SK-N-SH treated with all-trans-retinoic acid at 6 μM for 48 hours (cell line): ENCODE data around the gene EFL1.

ENCODE experiments used
- ATAC-seq: fragments of 200-7000 bp; cut with Tn5 transposase; 3 replicates; pipeline ENCODE4 v1.9.1; 2020; ENCODE audit warnings: mild to moderate bottlenecking, moderate library complexity
- ARNTL ChIP-seq: fragments of 450-650 bp; formaldehyde crosslinking; IDR thresholded peaks from 2 replicates; pipeline ENCODE4 v1.5.0; 2020; ENCODE audit warnings: low read depth, mild to moderate bottlenecking, moderate library complexity, borderline replicate concordance
- BACH2 ChIP-seq: fragments of 250-450 bp; sonication (Bioruptor Pico); IDR thresholded peaks from 2 replicates; pipeline ENCODE4 v1.9.0; 2021; ENCODE audit warnings: mild to moderate bottlenecking, borderline replicate concordance
- CSDC2 ChIP-seq: fragments of 250-450 bp; sonication (Bioruptor Pico); IDR thresholded peaks from 2 replicates; pipeline ENCODE4 v1.5.0; 2020; ENCODE audit warnings: mild to moderate bottlenecking, moderate library complexity
- ESRRG ChIP-seq: fragments of 250-450 bp; sonication (Bioruptor Pico); IDR thresholded peaks from 2 replicates; pipeline ENCODE4 v1.6.1; 2021; ENCODE audit warnings: mild to moderate bottlenecking
- GLIS3 ChIP-seq: fragments of 250-450 bp; sonication (Bioruptor Pico); IDR thresholded peaks from 2 replicates; pipeline ENCODE4 v1.5.0; 2020; ENCODE audit warnings: mild to moderate bottlenecking, moderate library complexity
- ISL1 ChIP-seq: fragments of 250-450 bp; sonication (Bioruptor Pico); IDR thresholded peaks from 2 replicates; pipeline ENCODE4 v2.1.2; 2022; ENCODE audit warnings: mild to moderate bottlenecking, moderate library complexity
- OSR1 ChIP-seq: fragments of 250-450 bp; sonication (Bioruptor Pico); IDR thresholded peaks from 2 replicates; pipeline ENCODE4 v1.8.0; 2022; ENCODE audit warnings: moderate library complexity, mild to moderate bottlenecking, inconsistent platforms
- PPARA ChIP-seq: fragments of 250-450 bp; sonication (Bioruptor Pico); IDR thresholded peaks from 2 replicates; pipeline ENCODE4 v1.5.0; 2020; ENCODE audit warnings: mild to moderate bottlenecking, borderline replicate concordance
- RARB ChIP-seq: fragments of 250-450 bp; sonication (Bioruptor Pico); IDR thresholded peaks from 2 replicates; pipeline ENCODE4 v1.8.0; 2021; ENCODE audit warnings: mild to moderate bottlenecking, moderate library complexity
- ZFP3 ChIP-seq: fragments of 250-450 bp; sonication (Bioruptor Pico); IDR thresholded peaks from 2 replicates; pipeline ENCODE4 v1.5.0; 2020; ENCODE audit warnings: mild to moderate bottlenecking, moderate library complexity
- ZFP30 ChIP-seq: fragments of 450-650 bp; formaldehyde crosslinking; IDR thresholded peaks from 2 replicates; pipeline ENCODE4 v1.5.0; 2022; ENCODE audit warnings: mild to moderate bottlenecking, moderate library complexity
- ZNF565 ChIP-seq: fragments of 450-650 bp; formaldehyde crosslinking; conservative IDR thresholded peaks from 2 replicates; pipeline ENCODE4 v1.5.0; 2020; ENCODE audit warnings: low read depth, mild to moderate bottlenecking, moderate library complexity
- ZNF70 ChIP-seq: fragments of 450-650 bp; formaldehyde crosslinking; IDR thresholded peaks from 2 replicates; pipeline ENCODE4 v1.5.0; 2020; ENCODE audit warnings: mild to moderate bottlenecking, moderate library complexity
- TF ChIP-seq, protein P1 (sequence below): fragments of 250-450 bp; sonication (Bioruptor Pico); IDR thresholded peaks from 2 replicates; pipeline ENCODE4 v1.5.0; 2020; ENCODE audit warnings: mild to moderate bottlenecking, moderate library complexity
- TF ChIP-seq, protein P2 (sequence below): fragments of 250-450 bp; sonication (Bioruptor Pico); IDR thresholded peaks from 2 replicates; pipeline ENCODE4 v1.5.1; 2020; ENCODE audit warnings: low read depth, mild to moderate bottlenecking, moderate library complexity
- TF ChIP-seq, protein P3 (sequence below): fragments of 250-450 bp; sonication (Bioruptor Pico); IDR thresholded peaks from 2 replicates; pipeline ENCODE4 v1.8.0; 2020; ENCODE audit warnings: mild to moderate bottlenecking, moderate library complexity, borderline replicate concordance
- TF ChIP-seq, protein P4 (sequence below): fragments of 250-450 bp; sonication (Bioruptor Pico); IDR thresholded peaks from 2 replicates; pipeline ENCODE4 v1.8.0; 2021; ENCODE audit warnings: low read depth, mild to moderate bottlenecking, moderate library complexity, borderline replicate concordance

Gene EFL1

DNA sequence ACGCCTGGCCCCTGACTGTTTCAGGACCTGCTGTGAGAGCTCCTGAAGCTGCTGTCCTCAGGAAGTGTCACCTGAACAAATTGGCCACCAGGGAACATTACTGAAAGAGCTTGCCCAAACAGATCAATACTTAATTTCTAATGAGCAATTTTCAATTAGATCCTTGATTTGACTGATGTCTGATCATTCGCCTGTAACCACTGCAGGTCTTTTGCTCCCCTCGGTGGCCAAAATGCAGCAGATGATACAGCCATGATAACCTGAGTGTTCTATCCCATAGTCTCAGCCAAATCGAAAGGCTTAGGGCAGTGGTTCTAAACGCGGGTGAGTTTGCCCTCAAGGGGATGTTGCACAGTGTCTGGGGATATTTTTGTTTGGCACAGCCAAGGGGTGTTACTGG lies 159.1 kb downstream of the EFL1 start (continued):
- TF ChIP-seq, protein P1, sequence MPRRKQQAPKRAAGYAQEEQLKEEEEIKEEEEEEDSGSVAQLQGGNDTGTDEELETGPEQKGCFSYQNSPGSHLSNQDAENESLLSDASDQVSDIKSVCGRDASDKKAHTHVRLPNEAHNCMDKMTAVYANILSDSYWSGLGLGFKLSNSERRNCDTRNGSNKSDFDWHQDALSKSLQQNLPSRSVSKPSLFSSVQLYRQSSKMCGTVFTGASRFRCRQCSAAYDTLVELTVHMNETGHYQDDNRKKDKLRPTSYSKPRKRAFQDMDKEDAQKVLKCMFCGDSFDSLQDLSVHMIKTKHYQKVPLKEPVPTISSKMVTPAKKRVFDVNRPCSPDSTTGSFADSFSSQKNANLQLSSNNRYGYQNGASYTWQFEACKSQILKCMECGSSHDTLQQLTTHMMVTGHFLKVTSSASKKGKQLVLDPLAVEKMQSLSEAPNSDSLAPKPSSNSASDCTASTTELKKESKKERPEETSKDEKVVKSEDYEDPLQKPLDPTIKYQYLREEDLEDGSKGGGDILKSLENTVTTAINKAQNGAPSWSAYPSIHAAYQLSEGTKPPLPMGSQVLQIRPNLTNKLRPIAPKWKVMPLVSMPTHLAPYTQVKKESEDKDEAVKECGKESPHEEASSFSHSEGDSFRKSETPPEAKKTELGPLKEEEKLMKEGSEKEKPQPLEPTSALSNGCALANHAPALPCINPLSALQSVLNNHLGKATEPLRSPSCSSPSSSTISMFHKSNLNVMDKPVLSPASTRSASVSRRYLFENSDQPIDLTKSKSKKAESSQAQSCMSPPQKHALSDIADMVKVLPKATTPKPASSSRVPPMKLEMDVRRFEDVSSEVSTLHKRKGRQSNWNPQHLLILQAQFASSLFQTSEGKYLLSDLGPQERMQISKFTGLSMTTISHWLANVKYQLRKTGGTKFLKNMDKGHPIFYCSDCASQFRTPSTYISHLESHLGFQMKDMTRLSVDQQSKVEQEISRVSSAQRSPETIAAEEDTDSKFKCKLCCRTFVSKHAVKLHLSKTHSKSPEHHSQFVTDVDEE (CRISPR knock-in tag), result no peak
- TF ChIP-seq OSR1 (CRISPR knock-in tag), result no peak

DNA sequence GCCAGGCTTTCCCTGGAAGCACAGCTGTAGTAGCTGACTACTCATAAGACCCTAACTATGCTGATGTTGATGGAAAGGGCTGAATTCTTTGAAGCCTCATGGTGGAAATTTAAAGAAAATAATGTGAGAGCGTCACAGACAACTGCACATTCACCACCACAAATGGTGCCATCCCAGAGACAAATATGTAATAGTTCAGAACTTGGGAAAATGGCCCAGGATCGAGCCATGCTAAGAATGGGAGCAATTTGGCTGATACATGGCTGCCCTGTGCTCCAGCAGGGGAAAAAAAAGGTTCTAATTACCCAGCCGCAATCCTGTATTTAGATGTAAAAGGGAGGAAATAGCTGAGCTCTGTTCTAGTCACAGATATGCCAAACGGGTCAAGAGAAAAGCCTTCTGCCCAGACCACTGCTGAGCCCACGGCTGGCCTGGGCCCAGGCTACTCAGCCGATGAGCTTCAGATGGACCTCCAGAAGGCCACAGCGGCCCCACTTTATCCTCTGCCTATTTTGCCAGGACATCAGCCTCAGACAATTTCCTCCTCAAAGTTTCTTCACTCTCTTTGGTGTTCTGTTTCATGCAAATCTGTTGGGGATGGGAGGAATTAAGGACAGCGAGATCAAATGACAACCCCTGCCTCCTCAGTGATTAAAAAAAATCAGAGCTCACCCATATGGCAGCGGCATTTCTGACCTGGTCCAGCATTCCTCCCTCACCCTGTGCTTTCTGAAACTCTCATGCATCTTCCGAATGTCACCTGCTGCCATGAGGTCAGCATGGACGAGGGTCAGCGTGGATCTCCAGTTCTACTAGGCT lies 162.2 kb downstream of the EFL1 start:
- TF ChIP-seq, protein P2, sequence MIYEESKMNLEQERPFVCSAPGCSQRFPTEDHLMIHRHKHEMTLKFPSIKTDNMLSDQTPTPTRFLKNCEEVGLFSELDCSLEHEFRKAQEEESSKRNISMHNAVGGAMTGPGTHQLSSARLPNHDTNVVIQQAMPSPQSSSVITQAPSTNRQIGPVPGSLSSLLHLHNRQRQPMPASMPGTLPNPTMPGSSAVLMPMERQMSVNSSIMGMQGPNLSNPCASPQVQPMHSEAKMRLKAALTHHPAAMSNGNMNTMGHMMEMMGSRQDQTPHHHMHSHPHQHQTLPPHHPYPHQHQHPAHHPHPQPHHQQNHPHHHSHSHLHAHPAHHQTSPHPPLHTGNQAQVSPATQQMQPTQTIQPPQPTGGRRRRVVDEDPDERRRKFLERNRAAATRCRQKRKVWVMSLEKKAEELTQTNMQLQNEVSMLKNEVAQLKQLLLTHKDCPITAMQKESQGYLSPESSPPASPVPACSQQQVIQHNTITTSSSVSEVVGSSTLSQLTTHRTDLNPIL (CRISPR knock-in tag), result no peak
- TF ChIP-seq, all 23 proteins: peak for 0
- no peak; the same call in 2 of the 3 replicates for ATAC-seq

DNA sequence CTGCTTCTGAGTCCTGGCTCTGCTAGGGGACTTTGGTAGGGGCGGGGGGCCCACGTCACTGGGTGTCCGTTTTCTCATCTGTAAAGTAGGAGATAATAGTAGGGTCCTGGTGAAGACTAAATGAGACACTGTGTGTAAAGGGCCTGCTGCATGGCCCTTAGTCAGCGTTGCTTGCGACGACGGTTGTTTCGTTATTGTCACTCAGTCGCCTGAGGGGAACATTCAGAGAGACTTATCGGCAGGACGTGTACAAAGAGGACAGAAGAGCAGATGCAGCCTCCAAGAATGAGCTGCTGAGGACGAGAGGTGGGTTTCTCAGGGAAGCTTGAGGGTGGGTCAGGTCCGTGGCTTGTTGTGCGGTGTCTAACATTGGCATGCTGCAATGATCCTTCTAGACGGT lies 163.9 kb downstream of the EFL1 start:
- no peak for ATAC-seq
- TF ChIP-seq BACH2 (no peak), ZNF565 (no peak), ZFP30 (no peak), ESRRG (CRISPR knock-in tag) (no peak), CSDC2 (CRISPR knock-in tag) (no peak), ZNF70 (CRISPR knock-in tag) (no peak), ISL1 (no peak), PPARA (no peak)
- TF ChIP-seq, protein P2 (CRISPR knock-in tag), result no peak
- TF ChIP-seq, protein P3, sequence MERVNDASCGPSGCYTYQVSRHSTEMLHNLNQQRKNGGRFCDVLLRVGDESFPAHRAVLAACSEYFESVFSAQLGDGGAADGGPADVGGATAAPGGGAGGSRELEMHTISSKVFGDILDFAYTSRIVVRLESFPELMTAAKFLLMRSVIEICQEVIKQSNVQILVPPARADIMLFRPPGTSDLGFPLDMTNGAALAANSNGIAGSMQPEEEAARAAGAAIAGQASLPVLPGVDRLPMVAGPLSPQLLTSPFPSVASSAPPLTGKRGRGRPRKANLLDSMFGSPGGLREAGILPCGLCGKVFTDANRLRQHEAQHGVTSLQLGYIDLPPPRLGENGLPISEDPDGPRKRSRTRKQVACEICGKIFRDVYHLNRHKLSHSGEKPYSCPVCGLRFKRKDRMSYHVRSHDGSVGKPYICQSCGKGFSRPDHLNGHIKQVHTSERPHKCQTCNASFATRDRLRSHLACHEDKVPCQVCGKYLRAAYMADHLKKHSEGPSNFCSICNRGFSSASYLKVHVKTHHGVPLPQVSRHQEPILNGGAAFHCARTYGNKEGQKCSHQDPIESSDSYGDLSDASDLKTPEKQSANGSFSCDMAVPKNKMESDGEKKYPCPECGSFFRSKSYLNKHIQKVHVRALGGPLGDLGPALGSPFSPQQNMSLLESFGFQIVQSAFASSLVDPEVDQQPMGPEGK, result no peak
- TF ChIP-seq, protein P4, sequence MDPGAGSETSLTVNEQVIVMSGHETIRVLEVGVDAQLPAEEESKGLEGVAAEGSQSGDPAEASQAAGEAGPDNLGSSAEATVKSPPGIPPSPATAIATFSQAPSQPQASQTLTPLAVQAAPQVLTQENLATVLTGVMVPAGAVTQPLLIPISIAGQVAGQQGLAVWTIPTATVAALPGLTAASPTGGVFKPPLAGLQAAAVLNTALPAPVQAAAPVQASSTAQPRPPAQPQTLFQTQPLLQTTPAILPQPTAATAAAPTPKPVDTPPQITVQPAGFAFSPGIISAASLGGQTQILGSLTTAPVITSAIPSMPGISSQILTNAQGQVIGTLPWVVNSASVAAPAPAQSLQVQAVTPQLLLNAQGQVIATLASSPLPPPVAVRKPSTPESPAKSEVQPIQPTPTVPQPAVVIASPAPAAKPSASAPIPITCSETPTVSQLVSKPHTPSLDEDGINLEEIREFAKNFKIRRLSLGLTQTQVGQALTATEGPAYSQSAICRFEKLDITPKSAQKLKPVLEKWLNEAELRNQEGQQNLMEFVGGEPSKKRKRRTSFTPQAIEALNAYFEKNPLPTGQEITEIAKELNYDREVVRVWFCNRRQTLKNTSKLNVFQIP (CRISPR knock-in tag), result no peak

DNA sequence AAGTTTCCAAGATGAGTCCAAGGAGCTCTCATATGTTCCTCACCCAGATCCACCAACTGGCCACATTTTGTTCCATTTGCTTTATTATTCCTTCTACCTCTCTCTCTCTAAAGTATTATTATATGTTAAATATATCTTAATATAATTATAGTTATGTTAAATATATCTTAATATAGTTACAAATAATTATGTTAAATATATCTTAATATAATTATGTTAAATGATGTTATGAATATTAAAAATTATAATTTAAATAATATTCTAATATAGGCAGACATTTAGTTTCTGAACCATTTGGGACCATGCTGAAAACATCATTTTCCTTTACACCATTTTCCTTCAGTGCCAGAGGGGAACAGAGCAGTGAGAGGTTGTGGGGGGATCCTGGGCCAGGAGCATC lies 166.7 kb downstream of the EFL1 start:
- ATAC-seq, result no peak
- no peak for TF ChIP-seq ESRRG (CRISPR knock-in tag)
- no peak for TF ChIP-seq ARNTL (CRISPR knock-in tag)
- TF ChIP-seq ZFP3 (CRISPR knock-in tag), result no peak
- TF ChIP-seq ZNF70 (CRISPR knock-in tag), result no peak
- TF ChIP-seq GLIS3 (CRISPR knock-in tag), result no peak
- TF ChIP-seq, protein P1 (CRISPR knock-in tag), result no peak
- TF ChIP-seq, protein P2 (CRISPR knock-in tag), result no peak
- no peak for TF ChIP-seq ISL1
- no peak for TF ChIP-seq OSR1 (CRISPR knock-in tag)
- no peak for TF ChIP-seq CSDC2 (CRISPR knock-in tag)
- TF ChIP-seq BACH2, result no peak
- TF ChIP-seq, protein P3, result no peak
- no peak for TF ChIP-seq RARB (CRISPR knock-in tag)
